ENCODE results near the gene ATP6V1C2.
A peak's percentile ranks its signal among the peaks of the same experiment; 100 is the strongest.
"Not testable (repeated sequence)": the region's sequence is repeated elsewhere in the genome, so short reads cannot be mapped to it uniquely, and the experiment has no call there.

Gene ATP6V1C2

GRCh38 chr2:10786240-10786982, 65.0 kb downstream of the ATP6V1C2 start:
- no peak for DNase-seq (ENCODE audit: low read depth in 3 of 3)

- no peak for DNase-seq (ENCODE audit: low read depth in 3 of 3)
Observed at GRCh38 chr2:10787176-10787968, 65.9 kb downstream of the ATP6V1C2 start.

GRCh38 chr2:10788855-10789254, 67.4 kb downstream of the ATP6V1C2 start:
- DNase-seq (ENCODE audit: low read depth in 3 of 3) = no peak

GRCh38 chr2:10790228-10790973, 69.0 kb downstream of the ATP6V1C2 start:
- no peak for DNase-seq (ENCODE audit: low read depth in 3 of 3)

GRCh38 chr2:10792001-10792634, 70.7 kb downstream of the ATP6V1C2 start:
- no peak for DNase-seq (ENCODE audit: low read depth in 3 of 3)

GRCh38 chr2:10792660-10793400, 71.4 kb downstream of the ATP6V1C2 start:
- no peak for DNase-seq (ENCODE audit: low read depth in 3 of 3)

- DNase-seq (ENCODE audit: low read depth in 3 of 3) = no peak
Observed at GRCh38 chr2:10793816-10794215, 72.4 kb downstream of the ATP6V1C2 start.

- DNase-seq (ENCODE audit: low read depth in 3 of 3) = no peak
Observed at GRCh38 chr2:10794876-10795275, 73.4 kb downstream of the ATP6V1C2 start.

GRCh38 chr2:10795508-10796046, 74.1 kb downstream of the ATP6V1C2 start:
- DNase-seq (ENCODE audit: low read depth in 3 of 3) = no peak

- DNase-seq (ENCODE audit: low read depth in 3 of 3) = no peak
Observed at GRCh38 chr2:10796703-10797102, 75.3 kb downstream of the ATP6V1C2 start.

GRCh38 chr2:10798783-10799182, 77.4 kb downstream of the ATP6V1C2 start:
- DNase-seq (ENCODE audit: low read depth in 3 of 3) = no peak

GRCh38 chr2:10800163-10800562, 78.7 kb downstream of the ATP6V1C2 start:
- DNase-seq (ENCODE audit: low read depth in 3 of 3) = no peak

GRCh38 chr2:10802657-10803056, 81.2 kb downstream of the ATP6V1C2 start:
- no peak for DNase-seq (ENCODE audit: low read depth in 3 of 3)

GRCh38 chr2:10805990-10806389, 84.6 kb downstream of the ATP6V1C2 start:
- not testable (repeated sequence) for DNase-seq (ENCODE audit: low read depth in 3 of 3)

- no peak for DNase-seq (ENCODE audit: low read depth in 3 of 3)
Observed at GRCh38 chr2:10806543-10806942, 85.1 kb downstream of the ATP6V1C2 start.

GRCh38 chr2:10810202-10811161, 89.1 kb downstream of the ATP6V1C2 start:
- DNase-seq (ENCODE audit: low read depth in 3 of 3) = no peak

- no peak for DNase-seq (ENCODE audit: low read depth in 3 of 3)
Observed at GRCh38 chr2:10811517-10811916, 90.1 kb downstream of the ATP6V1C2 start.

GRCh38 chr2:10812362-10813162, 91.1 kb downstream of the ATP6V1C2 start, which contains the start of gene PDIA6:
PDIA6 (minus strand) TSS chr2:10812785; CDS start chr2:10812696, 89 bp downstream.
- peak; percentile 88 to 89 (median 88) for DNase-seq (ENCODE audit: low read depth in 3 of 3)

All from stimulated activated CD4-positive, alpha-beta T cell treated with anti-CD3 and anti-CD28 coated beads, TNF-alpha, amount 100 ng/mL, for 4 hours (primary cell).